GM21619 (cell line): ENCODE results near the gene THAP12.
A peak's percentile ranks its signal among the peaks of the same experiment; 100 is the strongest.
"Not testable (repeated sequence)": the region's sequence is repeated elsewhere in the genome, so short reads cannot be mapped to it uniquely, and the experiment has no call there.

Experiments
- ATAC-seq: cut with Tn5 transposase; IDR thresholded peaks from one replicate; pipeline ENCODE4 v1.9.1; 2021; ENCODE audit not compliant: unreplicated experiment

The THAP12 gene, protein sequence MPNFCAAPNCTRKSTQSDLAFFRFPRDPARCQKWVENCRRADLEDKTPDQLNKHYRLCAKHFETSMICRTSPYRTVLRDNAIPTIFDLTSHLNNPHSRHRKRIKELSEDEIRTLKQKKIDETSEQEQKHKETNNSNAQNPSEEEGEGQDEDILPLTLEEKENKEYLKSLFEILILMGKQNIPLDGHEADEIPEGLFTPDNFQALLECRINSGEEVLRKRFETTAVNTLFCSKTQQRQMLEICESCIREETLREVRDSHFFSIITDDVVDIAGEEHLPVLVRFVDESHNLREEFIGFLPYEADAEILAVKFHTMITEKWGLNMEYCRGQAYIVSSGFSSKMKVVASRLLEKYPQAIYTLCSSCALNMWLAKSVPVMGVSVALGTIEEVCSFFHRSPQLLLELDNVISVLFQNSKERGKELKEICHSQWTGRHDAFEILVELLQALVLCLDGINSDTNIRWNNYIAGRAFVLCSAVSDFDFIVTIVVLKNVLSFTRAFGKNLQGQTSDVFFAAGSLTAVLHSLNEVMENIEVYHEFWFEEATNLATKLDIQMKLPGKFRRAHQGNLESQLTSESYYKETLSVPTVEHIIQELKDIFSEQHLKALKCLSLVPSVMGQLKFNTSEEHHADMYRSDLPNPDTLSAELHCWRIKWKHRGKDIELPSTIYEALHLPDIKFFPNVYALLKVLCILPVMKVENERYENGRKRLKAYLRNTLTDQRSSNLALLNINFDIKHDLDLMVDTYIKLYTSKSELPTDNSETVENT

DNA sequence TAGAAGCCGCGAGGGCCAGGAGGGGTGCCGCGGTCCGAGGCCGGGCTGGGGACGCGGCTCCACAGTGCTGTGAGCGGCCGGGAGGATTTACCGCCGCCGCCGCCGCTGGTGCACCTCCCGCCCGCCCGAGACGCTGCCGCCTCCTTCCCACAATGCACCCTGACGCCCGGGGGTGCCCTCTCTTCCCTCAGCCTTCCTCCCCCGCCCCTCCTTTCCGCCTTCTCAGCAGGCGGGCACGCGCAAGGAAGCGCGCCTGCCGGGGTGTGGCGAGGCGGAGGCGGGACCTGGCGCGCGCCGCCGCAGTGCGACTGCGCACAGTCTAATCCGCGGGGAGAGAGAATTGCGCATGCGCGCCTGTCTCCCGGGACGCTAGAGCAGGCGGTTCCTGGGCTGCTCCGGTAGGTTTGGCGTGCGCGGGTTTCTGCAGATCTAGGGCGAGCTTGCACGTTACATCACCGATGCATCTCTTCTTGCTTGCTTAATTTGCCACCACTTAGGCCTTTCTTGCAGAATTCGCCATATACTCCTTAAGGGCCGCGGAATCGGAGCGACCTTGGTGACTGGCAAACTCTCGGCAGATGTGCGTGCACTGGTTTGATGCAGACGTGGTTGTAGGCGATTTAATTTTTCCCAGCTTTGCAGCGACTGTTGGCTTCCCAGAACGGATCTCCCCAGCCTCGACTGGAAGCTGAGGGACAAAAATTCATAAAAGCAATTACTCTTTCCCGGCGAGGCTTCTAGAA, at the start of gene THAP12, which contains the start of gene GVQW3:
THAP12 (minus strand) TSS at position 156 of the 743 bp plus-strand sequence. CDS start 296 bp downstream, outside the sequence.
GVQW3 (plus strand) TSS at position 347 of the 743 bp plus-strand sequence. CDS start 506 bp downstream, outside the sequence.
- ATAC-seq: peak; percentile 69

DNA sequence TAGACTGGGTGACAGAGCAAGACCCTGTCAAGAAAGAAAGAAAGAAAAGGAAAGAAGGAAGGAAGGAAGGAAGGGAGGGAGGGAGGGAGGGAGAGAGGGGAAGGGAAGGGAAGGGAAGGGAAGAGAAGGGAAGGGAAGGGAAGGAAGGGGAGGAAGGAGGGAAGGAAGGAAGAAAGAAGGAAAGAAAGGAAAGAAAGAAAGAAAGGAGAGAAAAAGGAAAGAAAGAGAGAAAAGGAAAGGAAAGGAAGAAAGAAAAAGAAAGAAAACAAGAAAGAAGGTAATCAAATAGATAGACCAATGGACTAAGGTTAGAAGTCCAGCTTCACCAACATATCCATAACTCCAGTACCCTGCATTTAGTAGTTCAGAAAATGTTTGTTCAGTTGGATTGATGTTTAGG, 45.7 kb upstream of the THAP12 start:
- ATAC-seq: no peak

DNA sequence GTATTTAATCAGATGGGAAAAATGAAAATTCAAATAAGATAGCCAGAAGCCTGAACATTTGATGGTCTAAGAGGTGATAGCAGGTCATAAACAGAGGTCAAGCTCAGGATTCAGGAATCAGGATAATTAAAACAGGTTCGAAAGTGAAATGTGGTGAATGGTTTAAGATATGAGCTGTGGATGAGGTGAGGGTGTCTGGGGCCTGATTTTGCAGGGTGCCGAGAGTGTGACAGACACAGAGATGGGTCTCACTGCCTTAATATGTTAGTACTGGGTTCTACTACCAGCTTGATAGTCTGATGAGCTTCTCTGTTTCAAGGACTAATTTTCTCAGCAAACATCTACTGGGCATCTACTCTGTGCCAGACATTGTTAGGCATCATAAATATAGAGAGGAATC, 44.0 kb upstream of the THAP12 start:
- ATAC-seq: no peak

DNA sequence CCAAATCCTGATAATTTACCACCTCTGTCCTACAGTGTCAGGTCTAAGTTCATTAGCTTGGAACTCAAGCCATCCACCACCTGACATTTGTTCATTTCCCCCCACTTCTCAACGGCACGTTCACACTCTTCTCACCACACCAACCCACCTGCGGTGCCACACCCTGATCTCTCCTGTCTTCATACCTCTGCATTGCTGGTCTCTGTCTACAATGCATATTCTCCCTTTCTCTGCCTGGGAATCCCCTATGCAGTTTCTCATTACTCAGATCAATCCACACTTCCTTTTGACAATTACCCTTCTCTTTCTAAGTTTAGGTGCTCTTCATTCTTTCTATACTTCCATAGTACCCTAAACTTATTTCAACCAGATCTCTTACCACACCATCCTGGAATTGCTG, 43.4 kb upstream of the THAP12 start:
- ATAC-seq: peak; percentile 69

DNA sequence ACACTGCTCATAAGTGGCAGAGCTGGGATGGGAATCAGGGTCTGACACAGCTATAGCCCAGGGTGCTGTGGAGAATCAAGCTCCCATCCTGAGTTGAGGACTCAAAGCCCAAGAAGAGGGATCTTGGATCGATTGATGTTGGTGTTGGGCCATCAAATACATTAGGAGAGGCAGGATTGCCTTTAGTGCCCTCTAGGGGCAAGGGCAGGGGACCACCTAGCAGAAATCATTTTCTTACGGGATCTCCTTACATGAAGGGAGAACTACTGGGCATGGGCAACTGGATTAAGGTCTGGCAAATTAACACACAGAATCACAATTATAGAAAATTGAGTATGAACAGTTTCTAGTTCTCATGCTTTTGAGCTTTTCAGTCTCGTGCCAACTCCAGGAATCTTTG, 39.0 kb upstream of the THAP12 start:
- ATAC-seq: no peak

DNA sequence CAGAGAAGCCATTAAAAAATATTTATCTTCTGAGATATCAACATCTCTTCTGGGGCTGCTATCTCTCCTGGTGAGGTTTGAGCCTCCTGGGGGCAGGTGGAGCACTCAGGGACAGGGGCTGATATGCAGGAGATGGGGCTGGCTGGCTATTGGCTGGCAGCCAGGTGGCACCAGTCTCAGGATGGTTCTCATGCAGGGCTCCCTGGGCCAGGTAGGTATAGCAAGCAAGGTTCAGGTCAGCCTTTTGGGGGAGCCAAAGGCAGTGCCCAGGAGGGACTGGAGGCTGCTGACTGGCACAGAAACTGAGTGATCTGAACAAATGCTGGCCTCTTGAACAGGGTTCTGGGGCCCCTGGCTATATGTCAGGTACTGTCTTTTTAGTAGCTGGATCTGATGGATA, 34.1 kb upstream of the THAP12 start:
- ATAC-seq: no peak

DNA sequence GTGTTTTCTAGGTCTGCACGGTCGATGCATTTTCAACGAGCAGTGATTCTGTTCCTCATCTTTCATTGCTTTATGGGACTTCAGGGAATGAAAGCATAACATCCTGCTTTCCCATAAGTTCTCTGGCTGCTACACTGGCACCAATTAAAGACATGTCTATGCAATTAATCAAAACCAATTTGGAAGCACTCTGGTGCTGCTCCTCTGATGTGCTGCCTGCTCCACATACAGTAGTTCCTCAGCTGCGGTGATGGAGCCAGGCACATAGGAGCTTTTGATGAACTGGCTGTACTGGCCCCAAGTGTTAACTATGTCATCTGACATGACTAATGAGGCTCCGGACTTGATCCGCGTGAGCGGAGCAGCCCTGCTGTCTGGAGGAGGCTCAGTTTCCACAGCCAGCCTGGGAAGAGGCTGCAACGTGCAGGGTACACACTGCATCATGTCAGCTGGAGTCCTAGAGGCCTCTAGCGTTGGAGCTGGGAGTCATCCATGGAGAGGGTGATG, 30.0 kb upstream of the THAP12 start:
- ATAC-seq: no peak

DNA sequence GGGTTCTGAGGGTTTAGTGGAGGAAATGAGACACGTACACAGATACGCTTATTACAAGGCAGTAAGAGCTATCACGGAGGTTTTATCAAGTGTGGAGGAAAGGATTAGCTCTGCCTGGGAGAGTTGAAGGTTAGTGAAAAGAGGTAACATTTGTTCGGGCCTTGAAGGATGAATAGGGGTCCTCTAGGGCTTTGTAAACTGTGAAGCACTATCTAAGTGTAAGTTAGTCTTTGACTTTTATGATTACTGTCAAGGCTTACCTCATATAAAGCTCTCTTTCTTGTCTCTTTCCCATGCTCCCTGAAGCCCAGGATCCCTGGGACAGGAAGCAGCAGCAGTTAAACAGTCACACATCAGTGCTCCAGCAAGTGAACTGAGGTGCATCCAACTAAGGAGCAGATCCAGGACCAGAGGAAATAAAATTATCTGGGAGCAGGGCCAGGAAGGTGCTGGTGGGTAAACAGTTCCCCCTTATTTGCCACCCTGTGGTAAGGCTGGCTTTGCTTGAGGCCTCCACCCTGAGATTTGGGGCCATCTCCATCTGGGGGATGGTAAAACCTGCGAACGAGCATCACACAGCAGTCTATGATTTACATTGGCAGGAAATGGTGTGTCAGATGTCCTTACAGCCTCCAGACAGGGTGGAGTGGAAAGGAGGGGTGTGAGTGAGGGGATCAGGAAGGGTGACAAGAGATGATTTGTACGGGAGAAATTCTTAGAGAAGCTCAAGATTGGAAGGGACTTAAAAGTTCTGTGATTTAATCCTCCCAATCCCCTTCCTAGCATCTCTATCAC, 27.4 kb upstream of the THAP12 start:
- no peak for ATAC-seq

DNA sequence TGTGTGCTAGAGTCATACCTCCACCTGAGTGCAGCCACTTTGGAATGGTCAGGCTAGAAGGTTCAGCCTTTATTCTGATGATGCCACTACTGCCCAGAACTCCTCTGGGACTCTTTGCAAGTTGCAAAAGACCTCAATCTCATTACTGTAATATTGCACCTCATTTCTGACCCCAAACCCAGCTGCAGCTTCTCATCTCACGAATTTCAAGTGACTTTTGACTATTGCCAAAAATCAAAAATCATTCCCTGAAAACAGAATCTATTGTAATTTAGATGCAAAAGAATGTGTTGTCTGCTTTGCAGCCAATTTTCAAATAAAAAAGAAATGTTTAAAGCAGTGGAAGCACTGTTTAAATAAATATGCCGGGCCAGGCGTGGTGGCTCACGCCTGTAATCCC, 25.4 kb upstream of the THAP12 start:
- no peak for ATAC-seq

DNA sequence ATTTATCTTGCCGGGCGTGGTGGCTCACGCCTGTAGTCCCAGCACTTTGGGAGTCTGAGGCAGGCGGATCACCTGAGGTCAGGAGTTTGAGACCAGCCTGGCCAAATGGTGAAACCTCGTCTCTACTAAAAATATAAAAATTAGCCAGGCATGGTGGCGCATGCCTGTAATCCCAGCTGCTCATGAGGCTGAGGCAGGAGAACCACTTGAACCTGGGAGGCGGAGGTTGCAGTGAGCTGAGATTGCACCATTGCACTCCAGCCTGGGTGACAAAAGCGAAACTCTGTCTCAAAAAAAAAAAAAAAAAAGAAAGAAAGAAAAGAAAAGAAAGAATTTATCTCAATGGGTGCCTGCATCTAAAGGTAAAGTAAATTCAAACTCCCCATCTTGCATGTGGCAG, 20.6 kb upstream of the THAP12 start:
- not testable (repeated sequence) for ATAC-seq

DNA sequence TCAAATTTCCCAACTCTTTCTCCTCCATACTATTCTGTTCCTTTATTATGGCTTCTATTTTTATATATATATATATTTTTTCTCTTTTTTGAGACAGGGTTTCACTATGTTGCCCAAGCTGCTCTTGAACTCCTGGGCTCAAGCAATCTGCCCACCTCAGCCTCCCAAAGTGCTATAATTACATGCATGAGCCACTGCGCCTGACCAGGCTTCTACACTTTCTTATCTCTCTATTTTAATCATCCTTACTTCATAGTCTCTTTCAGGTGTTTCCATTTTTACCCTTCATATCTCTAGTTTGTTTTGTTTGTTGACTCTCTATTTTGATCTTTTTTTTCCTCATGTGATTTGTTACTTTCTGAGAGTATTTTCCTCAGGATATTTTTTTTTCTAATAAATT, 20.0 kb upstream of the THAP12 start:
- no peak for ATAC-seq

DNA sequence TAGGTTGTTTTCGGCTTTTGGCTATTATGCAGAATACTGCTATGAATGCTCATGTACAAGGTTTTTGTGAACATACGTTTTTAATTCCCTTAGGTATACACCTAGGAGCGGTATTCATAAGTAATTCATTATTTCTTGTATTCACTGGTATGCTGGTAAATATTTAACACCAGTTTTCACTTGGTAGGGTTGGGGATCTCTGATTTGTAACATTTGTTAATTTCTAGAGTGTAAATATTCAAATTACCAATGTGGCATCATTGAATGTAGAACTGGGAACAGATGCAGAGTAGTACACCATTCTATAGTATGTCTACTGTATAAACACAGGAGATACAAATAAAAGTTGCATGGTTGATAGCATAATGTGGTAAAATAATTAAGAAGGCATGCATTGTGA, 16.5 kb upstream of the THAP12 start:
- ATAC-seq: peak; percentile 78

DNA sequence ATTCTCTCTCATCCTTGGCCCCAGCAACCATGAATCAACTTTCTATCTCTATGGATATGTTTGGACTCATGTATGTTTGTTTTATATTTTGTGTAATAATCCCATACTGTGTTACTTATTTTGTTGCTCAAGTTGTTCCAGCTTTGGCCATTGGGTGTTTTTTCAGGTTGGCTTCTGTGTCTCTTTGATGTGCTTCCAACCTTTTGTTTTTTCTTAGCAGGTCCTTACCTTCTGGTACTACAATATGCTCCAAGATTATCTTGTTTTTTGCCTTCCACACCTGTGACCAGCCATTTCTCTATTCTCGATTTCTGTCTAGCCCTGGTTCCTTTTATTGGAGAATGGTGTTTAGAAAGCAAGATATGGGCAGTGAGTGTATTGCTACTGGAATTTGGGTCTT, 14.4 kb upstream of the THAP12 start:
- no peak for ATAC-seq

DNA sequence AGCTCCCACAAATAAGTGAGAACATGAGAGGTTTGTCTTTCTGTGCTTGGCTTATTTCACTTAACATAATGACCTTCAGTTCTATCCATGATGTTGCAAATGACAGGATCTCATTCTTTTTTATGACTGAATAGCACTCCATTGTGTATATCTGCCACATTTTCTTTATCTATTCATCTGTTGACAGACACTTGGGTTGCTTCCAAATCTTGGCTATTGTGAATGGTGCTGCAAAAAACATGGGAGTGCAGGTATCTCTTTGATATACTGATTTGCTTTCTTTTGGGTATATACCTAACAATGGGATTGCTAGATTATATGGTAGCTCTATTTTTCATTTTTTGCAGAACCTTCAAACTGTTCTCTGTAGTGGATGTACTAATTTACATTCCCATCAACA, 13.5 kb upstream of the THAP12 start:
- no peak for ATAC-seq

DNA sequence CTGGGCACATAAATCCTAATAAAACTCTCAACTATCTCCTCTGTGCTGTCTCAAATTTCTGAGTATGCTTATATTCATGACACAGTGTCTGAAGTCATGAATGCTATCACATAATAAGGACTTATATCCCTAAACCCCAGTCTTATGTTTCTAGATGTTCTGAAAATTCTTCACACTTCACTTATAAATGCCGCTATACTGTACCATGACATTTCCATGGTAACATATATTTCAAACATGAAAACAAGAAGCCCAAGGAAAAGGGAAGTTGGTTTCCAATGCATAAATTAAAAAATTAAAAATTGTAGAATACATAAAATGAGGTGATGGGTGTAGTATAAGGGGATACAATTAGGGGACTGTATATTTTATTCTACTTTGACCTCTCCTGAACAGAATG, 11.9 kb upstream of the THAP12 start:
- ATAC-seq: no peak

DNA sequence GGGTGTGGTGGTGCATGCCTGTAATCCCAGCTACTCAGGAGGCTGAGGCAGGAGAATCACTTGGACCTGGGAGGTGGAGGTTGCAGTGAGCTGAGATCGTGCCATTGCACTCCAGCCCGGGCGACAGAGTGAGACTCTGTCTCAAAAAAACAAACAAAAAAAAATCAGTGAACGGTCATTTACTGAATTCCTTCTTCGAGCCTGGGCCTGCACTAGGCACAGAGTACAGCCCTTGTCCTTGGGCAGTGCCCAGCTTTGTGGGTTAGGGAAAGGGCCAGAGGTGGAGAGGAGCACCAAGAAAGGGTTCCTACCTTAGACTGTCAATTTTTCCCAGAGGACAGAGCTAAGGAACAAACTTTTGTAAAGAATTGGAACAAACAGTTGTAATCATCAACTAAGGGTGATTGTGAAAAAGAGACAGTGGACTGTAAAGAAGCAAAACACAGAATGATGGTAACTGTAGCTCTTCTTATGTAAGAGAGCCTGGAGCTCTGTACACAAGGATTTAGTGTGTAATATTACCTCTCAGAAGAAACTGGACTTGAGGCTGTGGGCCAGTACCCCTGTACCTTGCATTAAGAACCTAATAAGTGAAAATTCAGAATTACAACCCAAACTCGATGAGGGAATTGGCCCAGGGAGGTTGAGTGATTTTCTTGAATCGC, 11.0 kb upstream of the THAP12 start:
- ATAC-seq: no peak

DNA sequence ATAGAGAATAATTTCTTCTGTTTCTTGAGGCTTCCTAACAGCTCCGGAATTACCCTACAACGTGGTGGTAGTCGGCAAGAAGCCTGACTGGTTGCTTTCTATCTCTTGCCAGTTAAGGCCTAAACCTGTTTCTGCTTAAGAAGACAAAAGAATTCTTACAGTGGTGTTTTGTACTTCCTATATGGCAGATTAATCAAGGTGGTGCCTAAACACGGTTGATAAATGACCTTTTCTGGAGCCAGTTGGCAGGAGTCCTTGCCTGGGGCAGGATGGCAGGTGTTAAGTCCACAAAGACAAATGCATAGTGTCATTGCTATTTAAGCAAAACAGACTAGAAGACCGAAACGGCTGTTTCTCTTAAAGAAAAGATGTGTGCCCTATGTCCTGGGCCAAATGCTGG, 10.1 kb upstream of the THAP12 start:
- no peak for ATAC-seq

DNA sequence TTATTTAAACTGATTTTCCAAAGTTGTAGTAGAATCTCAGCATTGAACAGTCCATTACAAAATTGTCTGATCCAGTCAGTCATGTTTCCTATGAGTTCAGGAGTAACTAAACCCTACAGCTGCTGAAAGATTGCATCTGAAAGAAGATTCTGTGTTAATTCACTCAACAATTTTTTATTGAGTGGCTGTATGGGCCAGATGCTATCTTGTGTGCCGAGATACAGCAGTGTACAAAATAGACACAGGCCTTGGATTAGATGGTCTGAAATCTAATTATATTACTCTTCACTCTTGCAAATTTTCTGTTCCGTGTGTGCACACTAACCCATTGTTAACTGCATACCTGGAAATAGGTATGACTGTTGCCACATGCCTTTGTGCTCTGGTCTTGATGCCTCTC, 7.5 kb upstream of the THAP12 start:
- ATAC-seq: no peak

DNA sequence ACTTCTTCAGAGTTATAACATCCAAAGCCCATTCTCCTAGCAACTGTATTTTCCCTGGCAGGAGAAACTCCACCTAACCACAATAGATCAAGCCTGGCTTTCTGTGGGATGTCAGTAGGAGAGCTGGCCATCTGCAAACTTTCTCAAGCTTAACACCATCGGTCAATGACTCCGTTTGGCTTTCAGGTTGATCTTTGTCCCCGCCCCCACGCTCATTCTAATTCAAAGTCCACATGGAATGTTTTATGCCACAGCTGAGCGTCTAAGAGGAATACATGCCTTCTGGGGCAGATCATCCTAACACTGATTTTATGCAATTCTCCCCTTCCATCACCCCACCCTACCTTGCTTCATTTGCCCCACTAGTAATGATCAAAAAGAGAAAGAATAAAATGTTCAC, 5.0 kb upstream of the THAP12 start:
- ATAC-seq: no peak

DNA sequence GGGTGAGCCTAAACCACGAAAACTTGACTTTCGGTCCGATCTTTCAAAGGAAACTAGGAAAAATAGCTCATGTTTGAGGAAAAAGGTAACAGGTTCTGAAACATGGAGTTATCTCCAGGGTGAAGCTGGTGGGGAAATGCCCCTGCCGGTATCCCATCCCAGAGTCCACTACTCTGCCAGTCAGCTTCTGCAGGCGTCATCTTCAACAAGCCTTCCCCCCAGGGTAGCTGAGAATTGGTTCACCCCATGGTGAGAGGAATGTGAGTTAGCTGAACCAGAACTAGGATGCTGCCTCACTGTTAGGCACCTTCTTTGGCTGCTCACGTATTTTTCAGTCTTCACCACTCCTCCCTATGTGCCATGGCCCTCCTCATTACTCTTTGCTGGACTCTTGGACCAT, 1.3 kb upstream of the THAP12 start:
- ATAC-seq: no peak
